MCF 10A (cell line): ENCODE results near the gene NKX6-2. TPM values are rescaled to one million over a fixed set of nuclear protein-coding genes. Genes with fewer than 3 reads are reported as not detected.

ENCODE experiments used
- BruUV-seq: library from RNA; stranded (reverse); fragments of 400-500 nt; replicated peaks from 2 replicates; lab custom pipeline; 2021; lab: Mats Ljungman, UMichigan
- CTCF ChIA-PET: fragments of 300-600 bp; sonication (Branson Sonifier 250); formaldehyde crosslinking; extraction: SDS; loops from one replicate; lab custom pipeline; 2021; ENCODE audit warnings: antibody characterized with exemption, inconsistent platforms; lab: Yijun Ruan, JAX
- POLR2A ChIA-PET: fragments of 300-600, 350-650 bp; sonication (Branson Sonifier 250); formaldehyde crosslinking; extraction: SDS; loops from one replicate; lab custom pipeline; 2020; ENCODE audit warnings: antibody characterized with exemption, inconsistent platforms; lab: Yijun Ruan, JAX
- DNase-seq: peaks from one replicate; pipeline ENCODE4 v3.0.0-alpha.2; 2018; ENCODE audit not compliant: unreplicated experiment
- H3K27ac Mint-ChIP-seq: one replicate; pipeline ENCODE4 v1.8.0; 2022; ENCODE audit warnings: mild to moderate bottlenecking, low read depth, mixed read lengths; ENCODE audit not compliant: unreplicated experiment
- H3K27me3 Mint-ChIP-seq: one replicate; pipeline ENCODE4 v1.8.0; 2022; ENCODE audit warnings: mixed read lengths; ENCODE audit not compliant: insufficient read depth, unreplicated experiment
- H3K36me3 Mint-ChIP-seq: one replicate; pipeline ENCODE4 v1.8.0; 2022; ENCODE audit warnings: mild to moderate bottlenecking, moderate library complexity, mixed read lengths; ENCODE audit not compliant: insufficient read depth, unreplicated experiment
- H3K4me1 Mint-ChIP-seq: one replicate; pipeline ENCODE4 v1.8.0; 2022; ENCODE audit warnings: mixed read lengths; ENCODE audit not compliant: insufficient read depth, unreplicated experiment
- H3K4me3 Mint-ChIP-seq: one replicate; pipeline ENCODE4 v1.8.0; 2022; ENCODE audit warnings: mild to moderate bottlenecking, moderate library complexity, mixed read lengths; ENCODE audit not compliant: unreplicated experiment
- H3K9me3 Mint-ChIP-seq: one replicate; pipeline ENCODE4 v1.8.0; 2022; ENCODE audit warnings: mixed read lengths; ENCODE audit not compliant: unreplicated experiment
- intact Hi-C: fragments of 100-400 bp; cut with micrococcal nuclease; formaldehyde crosslinking; loops from 2 replicates; pipeline ENCODE4 v1.14.1; 2022
- total RNA-seq: library from RNA; stranded (reverse); gene quantifications from 2 replicates; pipeline ENCODE4 v1.2.3, GENCODE V29; 2022
- TF ChIP-seq, protein P1 (sequence below): fragments of 200-600 bp; IDR thresholded peaks from one replicate; pipeline ENCODE4 v1.8.0; 2022; ENCODE audit warnings: antibody characterized with exemption, mild to moderate bottlenecking; ENCODE audit not compliant: unreplicated experiment

Gene NKX6-2
- total RNA-seq, 1 experiment from 2014 or later = not detected

DNA sequence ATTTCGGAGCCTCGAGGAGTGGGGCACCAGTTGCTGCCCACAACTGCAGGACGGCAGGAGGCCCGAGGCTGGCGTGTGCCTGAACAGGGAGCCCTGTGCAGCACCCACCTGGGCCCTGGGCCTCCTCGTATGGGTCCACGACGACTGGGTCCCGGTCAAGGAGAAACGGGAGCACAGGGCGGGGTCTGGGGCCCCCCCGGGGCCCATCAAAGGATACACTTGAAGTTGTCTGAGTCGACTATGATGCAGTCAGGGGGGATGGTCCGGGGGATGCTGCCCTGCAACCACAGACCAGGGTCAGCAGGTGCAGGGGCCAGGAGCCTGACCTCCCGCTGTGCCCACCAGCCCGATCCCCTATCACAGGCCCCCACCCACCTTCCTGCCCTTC, 28.5 kb upstream of the NKX6-2 start:
- CTCF ChIA-PET = no interaction called here
- Mint-ChIP-seq H3K4me3 (no peak overlapping the region), H3K4me1 (no peaks in the 10 kb centered on the region), H3K9me3 (peaks cover 5% of the 10 kb centered on the region), H3K36me3 (no peaks in the 10 kb centered on the region), H3K27me3 (peaks cover 18% of the 10 kb centered on the region), H3K27ac (no peak overlapping the region)
- no peak for DNase-seq
- POLR2A ChIA-PET = no interaction called here
- TF ChIP-seq, protein P1, sequence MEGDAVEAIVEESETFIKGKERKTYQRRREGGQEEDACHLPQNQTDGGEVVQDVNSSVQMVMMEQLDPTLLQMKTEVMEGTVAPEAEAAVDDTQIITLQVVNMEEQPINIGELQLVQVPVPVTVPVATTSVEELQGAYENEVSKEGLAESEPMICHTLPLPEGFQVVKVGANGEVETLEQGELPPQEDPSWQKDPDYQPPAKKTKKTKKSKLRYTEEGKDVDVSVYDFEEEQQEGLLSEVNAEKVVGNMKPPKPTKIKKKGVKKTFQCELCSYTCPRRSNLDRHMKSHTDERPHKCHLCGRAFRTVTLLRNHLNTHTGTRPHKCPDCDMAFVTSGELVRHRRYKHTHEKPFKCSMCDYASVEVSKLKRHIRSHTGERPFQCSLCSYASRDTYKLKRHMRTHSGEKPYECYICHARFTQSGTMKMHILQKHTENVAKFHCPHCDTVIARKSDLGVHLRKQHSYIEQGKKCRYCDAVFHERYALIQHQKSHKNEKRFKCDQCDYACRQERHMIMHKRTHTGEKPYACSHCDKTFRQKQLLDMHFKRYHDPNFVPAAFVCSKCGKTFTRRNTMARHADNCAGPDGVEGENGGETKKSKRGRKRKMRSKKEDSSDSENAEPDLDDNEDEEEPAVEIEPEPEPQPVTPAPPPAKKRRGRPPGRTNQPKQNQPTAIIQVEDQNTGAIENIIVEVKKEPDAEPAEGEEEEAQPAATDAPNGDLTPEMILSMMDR = no peak
- intact Hi-C loops = no loop called here
- no TSS peak for BruUV-seq

- H3K9me3 Mint-ChIP-seq = no peaks in the 10 kb centered on the region
- H3K4me1 Mint-ChIP-seq = no peaks in the 10 kb centered on the region
- H3K36me3 Mint-ChIP-seq = no peaks in the 10 kb centered on the region
- CTCF ChIA-PET = no interaction called here
- POLR2A ChIA-PET = no interaction called here
- H3K27ac Mint-ChIP-seq = no peak overlapping the region
- TF ChIP-seq, protein P1 = no peak
- BruUV-seq = no TSS peak
- intact Hi-C loops = no loop called here
- no peak overlapping the region for H3K4me3 Mint-ChIP-seq
- H3K27me3 Mint-ChIP-seq = peaks cover 24% of the 10 kb centered on the region
- DNase-seq = no peak
Measured at GRCh38 chr10:132813560-132814468, 27.9 kb upstream of the NKX6-2 start.

- BruUV-seq = no TSS peak
- intact Hi-C loops = no loop called here
- Mint-ChIP-seq H3K9me3 (no peaks in the 10 kb centered on the region), H3K4me1 (no peaks in the 10 kb centered on the region), H3K4me3 (no peak overlapping the region), H3K36me3 (no peaks in the 10 kb centered on the region), H3K27me3 (peaks cover 25% of the 10 kb centered on the region), H3K27ac (no peak overlapping the region)
- ChIA-PET CTCF (interaction anchor here (0.6 kb wide), 1 partner anchor 321 kb away, joined by 3 read pairs; no protein-coding TSS in a partner anchor), POLR2A (no interaction called here)
- DNase-seq = no peak
- TF ChIP-seq, protein P1 = no peak
Measured at GRCh38 chr10:132813001-132813401, 27.1 kb upstream of the NKX6-2 start.

DNA sequence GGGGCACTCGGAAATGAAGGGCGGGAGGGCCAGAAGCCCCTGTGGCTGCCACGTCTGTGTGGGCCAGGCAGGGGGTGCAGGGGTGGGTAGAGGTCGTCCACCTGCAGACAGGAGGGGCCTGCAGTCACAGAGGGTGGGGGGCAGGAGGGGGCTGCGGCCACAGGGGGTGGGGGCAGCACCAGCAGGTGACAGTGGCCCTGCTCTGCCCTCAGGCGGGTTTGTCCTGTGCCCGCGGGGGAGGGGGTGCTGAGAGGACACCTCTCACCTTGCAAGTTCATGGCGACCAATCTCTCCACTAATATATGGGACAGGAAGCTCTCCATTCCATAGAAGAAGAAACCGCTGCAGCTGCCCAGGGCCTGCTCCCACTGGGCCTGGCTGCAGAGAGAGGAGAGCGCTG, 26.6 kb upstream of the NKX6-2 start:
- CTCF ChIA-PET = interaction anchor here (0.6 kb wide), 1 partner anchor 322 kb away, joined by 3 read pairs; no protein-coding TSS in a partner anchor
- no peak for DNase-seq
- Mint-ChIP-seq H3K4me3 (no peak overlapping the region), H3K4me1 (no peaks in the 10 kb centered on the region), H3K36me3 (no peaks in the 10 kb centered on the region), H3K27me3 (peaks cover 25% of the 10 kb centered on the region), H3K9me3 (no peaks in the 10 kb centered on the region), H3K27ac (no peak overlapping the region)
- BruUV-seq = no TSS peak
- TF ChIP-seq, protein P1 = no peak
- POLR2A ChIA-PET = no interaction called here
- intact Hi-C loops = no loop called here
